8988T (cell line): ENCODE data around the gene BMPR1A.
"Not testable (repeated sequence)": the region's sequence is repeated elsewhere in the genome, so short reads cannot be mapped to it uniquely, and the experiment has no call there.

Experiments used
- DNase-seq: peaks from one replicate; pipeline ENCODE4 v3.0.0; 2011

The BMPR1A gene

DNA sequence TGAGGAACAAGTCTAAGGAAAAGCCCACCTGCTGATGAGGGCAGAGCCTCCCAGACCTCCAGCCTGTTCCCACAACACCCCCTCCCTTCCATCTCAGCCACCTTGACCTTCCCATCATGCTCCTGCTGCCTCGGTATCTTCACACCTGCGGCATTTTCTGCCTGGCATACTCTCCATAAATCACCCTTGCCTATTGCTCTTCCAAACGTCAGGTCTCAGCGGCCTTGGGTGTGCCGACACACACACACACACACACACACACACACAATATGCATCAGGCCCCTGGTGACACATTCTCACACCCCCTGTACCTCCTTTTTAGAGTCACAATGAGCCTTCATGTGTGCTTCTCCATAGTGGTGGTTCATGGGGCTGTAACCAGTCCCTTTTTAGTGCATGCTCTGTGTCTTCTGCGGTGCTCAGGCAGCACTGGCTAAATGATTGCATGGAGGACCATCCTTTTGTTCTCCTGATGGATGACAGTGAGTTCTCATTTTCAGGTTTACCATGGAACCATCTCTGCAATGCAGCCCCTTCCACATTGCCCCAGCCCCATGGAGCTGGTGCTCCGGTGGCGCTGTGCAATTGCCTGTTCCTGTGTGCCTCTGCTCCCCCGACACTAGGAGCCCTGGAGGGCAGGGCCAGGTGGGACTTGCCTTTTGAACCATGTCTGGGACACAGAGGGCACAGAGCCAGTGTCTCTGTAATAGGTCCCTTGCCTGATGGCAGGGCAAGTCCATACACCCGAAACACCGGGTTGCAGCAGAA lies 216.4 kb downstream of the BMPR1A start:
- no peak for DNase-seq

DNA sequence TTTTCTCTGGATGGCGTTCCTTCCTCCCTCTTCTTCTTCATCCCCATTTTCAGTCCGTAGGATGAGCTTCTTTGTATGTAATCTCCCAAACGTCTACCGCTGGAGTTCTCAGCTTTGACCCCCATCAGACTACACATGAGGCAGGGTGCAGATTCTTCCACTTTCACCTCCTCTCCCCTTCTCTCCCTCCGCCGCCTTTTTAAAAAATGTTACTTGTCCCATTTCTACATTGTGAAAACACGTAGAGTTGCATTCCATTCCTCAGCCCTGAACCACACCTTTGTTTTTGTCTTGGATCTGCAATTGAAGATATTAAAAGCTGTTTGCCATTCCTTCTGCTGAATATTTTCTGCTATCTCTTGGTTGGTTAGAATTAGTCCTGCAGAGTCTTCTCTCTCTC lies 218.1 kb downstream of the BMPR1A start:
- DNase-seq: no peak

DNA sequence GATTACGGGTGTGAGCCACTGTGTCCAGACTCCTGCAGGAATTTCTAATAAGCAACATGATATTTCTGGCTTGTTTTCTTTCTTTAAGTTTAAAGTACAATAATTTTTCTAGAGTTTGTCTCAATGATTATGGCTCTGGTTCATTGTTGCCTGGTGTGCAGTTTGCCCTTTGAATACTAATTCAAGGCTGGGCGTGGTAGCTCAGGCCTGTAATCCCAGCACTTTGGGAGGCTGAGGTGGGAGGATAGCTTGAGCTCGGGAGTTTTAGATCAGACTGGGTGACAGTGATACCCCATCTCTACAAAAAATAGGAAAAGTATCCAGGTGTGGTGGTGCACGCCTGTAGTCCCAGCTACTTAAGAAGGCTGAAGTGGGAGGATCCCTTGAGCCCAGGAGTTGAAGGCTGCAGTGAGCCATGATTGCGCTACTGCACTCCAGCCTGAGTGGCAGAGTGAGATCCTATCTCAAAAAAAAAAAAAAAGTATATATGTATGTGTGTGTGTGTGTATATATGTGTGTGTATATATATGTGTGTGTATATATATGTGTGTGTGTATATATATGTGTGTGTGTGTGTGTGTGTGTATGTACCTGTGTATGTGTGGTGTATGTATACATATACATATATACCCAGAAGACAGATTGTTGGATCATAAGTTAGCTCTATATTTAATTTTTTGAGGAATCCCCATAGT lies 220.1 kb downstream of the BMPR1A start:
- DNase-seq: no peak

DNA sequence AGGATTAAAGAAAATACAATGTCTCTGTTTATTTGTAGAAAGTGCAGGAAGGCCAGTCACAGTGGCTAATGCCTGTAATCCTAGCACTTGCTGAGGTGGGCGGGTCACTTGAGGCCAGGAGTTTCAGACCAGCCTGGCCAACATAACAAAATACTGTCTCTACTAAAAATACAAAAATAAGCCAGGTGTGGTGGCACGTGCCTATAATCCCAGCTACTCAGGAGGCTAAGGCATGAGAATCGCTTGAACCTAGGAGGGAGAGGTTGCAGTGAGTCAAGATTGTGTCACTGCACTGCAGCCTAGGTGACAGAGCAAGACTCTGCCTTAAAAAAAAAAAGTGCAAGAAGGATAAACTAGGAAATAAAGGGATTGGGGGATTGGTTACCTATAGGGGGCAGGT lies 222.0 kb downstream of the BMPR1A start:
- DNase-seq: not testable (repeated sequence)

DNA sequence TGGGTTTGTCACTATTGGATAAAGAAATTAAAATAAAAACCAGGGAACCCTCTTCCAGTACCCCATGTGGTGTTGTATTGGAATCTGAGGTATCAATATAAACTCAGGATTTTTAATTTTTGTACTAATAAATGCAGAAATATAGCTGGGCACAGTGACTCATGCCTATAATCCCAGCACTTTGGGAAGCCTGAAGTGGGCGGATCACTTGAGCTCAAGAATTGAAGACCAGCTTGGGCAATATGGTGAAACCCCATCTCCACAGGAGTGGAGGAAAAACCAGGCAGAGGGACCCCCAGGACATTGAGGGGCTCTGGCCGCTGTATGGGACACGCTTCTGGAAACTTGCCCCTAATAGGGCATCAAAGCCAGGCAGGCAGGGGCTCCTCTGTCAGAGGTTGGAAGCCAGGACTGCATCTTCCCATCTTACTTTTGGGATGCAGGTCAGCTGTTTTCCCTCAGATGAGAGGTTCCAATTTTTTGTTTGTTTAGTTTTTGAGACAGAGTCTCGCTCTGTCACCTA lies 222.9 kb downstream of the BMPR1A start:
- DNase-seq: no peak

DNA sequence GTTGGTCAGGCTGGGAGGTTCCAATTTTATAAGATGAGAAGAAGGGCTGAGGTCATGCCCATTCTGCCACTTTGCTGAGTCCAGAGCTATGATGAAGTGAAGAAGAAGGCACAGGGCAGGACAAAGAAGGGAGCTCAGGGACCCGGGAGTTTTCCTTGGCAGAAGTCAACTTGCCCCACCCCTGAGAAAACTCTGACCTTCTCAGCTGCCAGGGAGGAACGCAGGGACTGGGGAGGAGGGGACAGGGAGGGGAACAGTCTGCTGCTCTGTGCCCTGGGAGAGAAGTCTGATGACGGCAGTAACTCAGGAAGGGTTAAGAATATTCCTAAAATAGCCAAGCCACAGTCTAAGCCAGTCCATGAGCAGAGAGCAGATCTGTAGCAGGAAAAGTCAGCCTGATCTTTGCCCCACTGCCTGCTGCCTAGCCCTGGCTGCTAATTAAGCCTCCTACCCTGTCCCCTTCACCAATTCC lies 223.6 kb downstream of the BMPR1A start:
- no peak for DNase-seq

DNA sequence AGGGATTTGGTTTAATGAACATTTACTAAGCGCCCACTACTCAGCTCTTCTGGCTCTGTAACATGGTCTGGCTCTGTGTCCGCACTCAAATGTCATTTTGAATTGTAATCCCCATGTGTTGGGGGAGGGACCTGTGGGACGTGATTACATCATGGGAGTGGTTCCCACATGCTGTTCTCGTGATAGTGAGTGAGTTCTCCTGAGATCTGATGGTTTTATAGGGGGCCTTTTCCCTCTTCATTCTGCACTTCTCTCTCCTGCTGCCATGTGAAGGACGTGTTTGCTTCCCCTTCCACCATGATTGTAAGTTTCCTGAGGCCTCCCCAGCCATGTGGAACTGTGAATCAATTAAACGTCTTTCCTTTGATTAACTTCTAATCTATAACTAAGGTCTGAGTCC lies 224.6 kb downstream of the BMPR1A start:
- not testable (repeated sequence) for DNase-seq

DNA sequence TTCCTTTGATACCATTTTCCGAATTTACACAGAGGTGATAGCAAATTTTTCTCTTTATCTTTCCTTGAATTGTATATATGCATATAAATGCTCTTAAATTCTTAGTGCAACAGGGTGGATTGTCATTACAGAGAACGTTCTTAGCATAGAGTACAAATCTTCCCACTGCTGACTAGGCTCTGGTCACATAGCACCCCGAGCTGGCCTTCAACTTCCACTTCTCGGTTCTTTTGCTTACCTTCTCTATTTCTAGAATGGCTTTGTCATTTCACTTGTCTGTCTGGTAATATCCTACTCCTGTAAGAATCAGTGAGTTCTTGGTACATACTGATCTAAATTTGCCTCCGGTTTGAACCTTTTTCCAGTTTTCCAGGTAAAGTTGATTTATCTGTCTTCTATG lies 225.3 kb downstream of the BMPR1A start:
- DNase-seq: no peak
